ENCODE data around the gene MAN1C1.

Gene MAN1C1

DNA sequence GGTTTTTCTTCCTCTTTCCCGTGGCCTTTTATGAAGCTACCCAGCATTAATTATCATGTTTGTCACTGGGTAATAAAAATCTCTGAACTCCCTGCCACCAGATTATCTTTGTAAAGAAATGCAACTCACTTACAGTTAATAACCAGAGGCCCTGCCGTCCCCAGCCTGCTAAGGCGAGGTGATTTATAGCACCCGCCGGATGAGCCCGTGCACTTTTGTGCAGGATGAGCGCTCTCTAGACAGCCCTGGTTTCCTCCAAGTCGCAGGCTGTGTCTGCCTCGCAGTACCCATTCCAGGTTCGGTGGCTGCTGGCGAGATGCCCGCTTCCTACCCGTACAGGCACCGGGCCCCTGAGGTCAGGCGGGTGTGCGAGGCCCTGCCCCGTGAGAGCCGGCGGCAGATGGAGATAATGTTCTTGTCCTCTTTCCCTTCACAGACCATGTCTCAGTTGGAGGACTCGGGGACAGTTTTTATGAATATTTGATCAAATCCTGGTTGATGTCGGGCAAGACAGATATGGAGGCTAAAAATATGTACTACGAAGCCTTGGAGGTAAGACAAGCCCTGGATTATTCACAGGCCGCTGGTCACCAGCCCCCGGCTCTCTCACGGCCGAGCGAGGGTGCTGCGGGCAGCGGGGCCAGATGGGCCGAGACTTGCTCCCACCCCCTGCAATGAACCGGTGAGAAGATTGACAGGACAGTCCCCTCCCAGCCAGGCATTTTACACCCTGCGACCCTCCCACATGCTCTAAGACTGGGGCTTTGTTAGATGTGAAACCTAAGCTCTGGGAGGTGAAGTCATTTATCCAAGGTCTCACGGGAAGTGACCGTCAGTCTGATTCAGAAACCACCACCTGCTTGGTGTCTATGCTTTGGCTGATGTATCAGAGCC is 154.9 kb downstream of the MAN1C1 start:
- no peak for TF ChIP-seq ZFX (IDR thresholded peaks at IDR 0.05)
- no peak for TF ChIP-seq CTCF (conservative IDR thresholded peaks at IDR 0.05)
- H3K27ac ChIP-seq = no peak overlapping the region

DNA sequence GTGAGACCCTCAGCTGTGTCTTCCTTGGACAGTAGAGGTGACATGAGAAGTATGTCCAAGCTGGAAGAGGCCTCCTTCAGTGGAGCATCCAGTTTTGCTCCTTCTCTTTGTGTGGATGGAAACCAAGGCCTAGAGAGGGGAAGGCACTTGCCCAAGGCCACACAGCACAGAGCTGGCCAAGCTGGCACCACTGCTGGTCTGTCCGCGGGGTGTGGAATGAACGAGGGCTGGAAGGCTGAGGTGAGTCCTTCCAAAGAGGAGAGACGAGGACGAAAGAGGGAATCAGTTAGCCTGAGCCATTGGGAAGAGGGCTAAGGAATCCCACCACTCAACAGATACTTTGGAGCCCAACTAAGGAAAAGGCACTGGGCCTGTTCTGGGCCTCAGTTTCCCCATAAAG is 155.6 kb downstream of the MAN1C1 start:
- TF ChIP-seq ZFX (IDR thresholded peaks at IDR 0.05) (no peak), CTCF (conservative IDR thresholded peaks at IDR 0.05) (no peak)

GRCh38 chr1:25772692-25773245 is 156.2 kb downstream of the MAN1C1 start:
- no peak overlapping the region; the same call in 1 of the 2 replicates for H3K27ac ChIP-seq
- TF ChIP-seq CTCF (conservative IDR thresholded peaks at IDR 0.05) = no peak
- TF ChIP-seq ZFX (IDR thresholded peaks at IDR 0.05) = no peak

More for the DNA sequence above, 155.6 kb downstream of the MAN1C1 start:
- H3K27ac ChIP-seq = no peak overlapping the region

DNA sequence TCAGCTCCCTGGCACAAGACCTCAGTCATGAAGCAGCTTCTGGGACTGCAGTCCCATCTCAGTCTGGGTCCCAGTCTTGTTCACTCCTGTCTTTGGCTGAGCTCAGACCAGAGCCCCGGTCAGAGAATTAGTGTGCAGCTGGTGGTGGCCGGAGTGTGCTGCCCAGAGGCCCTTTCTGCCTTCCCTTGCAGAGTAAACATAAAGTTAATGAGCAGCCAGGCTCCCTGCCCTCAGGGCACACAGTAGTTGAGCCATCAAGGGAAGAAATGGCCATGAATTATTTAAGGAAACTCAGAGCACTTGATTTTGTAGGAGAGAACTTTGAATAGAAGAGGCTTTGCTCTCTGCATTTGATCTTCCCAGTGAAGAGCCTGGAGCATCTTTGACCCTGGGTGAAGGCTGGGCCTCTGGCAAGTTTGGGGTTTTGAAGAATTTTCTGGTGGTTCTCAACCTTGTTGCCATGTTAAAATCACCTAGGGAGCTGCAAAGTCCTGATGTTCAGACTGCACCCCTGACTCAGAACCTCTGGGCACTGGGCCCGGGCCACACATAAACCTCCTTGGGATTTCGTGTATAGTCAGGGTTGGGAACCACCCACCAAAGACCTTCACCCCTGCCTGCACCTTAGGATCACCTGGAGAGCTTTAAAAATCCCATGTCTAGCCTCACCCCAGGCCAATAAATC is 157.0 kb downstream of the MAN1C1 start:
- TF ChIP-seq ZFX (IDR thresholded peaks at IDR 0.05) (no peak), CTCF (conservative IDR thresholded peaks at IDR 0.05) (no peak)
- peak overlapping the region; percentile 12; the same call in 1 of the 2 replicates for H3K27ac ChIP-seq

DNA sequence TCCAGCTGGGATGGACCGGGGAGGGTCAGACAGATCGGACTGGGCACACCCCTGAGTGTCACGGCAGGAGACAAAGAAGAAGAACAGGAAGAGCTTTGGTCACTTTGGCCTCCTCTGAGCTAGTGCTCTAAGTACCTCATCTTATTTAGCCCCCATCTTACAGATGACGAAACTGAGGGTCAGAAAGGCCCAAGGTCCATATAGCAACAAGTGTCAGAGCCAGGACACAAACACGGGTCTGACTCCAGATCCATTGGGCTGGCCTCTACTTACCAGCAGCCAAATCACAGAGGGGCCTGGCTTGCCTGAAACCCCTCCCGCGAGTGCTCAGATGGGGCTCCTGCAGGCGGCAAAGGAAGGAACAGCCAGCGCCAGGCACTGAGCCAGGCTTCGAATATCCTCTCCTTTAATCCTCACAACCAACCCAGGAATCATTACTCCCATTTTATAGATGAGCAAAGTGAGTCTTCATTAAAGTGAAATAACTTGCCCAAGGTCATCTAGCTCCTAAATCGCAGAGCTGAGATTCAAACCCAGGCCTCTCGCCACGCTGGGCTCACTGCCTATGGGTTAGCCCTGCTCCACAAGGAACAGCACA is 157.7 kb downstream of the MAN1C1 start:
- peak overlapping the region; percentile 12; the same call in 1 of the 2 replicates for H3K27ac ChIP-seq
- TF ChIP-seq ZFX (IDR thresholded peaks at IDR 0.05) (no peak), CTCF (conservative IDR thresholded peaks at IDR 0.05) (no peak)

- TF ChIP-seq ZFX (IDR thresholded peaks at IDR 0.05) (no peak), CTCF (conservative IDR thresholded peaks at IDR 0.05) (no peak)
- no peak overlapping the region for H3K27ac ChIP-seq
Measured at GRCh38 chr1:25774921-25775771, 158.6 kb downstream of the MAN1C1 start.

Measured in C4-2B (cell line).